Bronchial epithelial cell (primary cell): ENCODE data around the gene LAMC3. TPM values are rescaled to one million over a fixed set of nuclear protein-coding genes. Genes with fewer than 3 reads are reported as not detected.

ENCODE experiments used
- DNase-seq: peaks from one replicate; pipeline ENCODE4 v3.0.0-alpha.2; 2010; ENCODE audit warnings: low read depth
- FAIRE-seq: peaks from 2 replicates; lab custom pipeline; 2011; peaks lifted over from hg19 to GRCh38; lab: Jason Lieb, UNC
- H3K27me3 ChIP-seq: 2 replicates; pipeline ENCODE4 v1.5.1; 2011; ENCODE audit warnings: low read length; ENCODE audit not compliant: control insufficient read depth, insufficient read depth
- H3K36me3 ChIP-seq: 2 replicates; pipeline ENCODE4 v1.5.1; 2011; ENCODE audit warnings: low read length; ENCODE audit not compliant: control insufficient read depth, insufficient read depth
- H3K4me3 ChIP-seq: 2 replicates; pipeline ENCODE4 v1.5.1; 2011; ENCODE audit warnings: mild to moderate bottlenecking, low read depth, low read length, control low read depth
- total RNA-seq: library from RNA; depleted of rRNA; stranded (reverse); fragments of >200 nt; gene quantifications from 2 replicates; pipeline ENCODE4 v1.2.1, GENCODE V29; 2014
- TF ChIP-seq, protein P1 (sequence below): IDR thresholded peaks from 2 replicates; pipeline ENCODE4 v1.5.1; 2011; ENCODE audit warnings: mild to moderate bottlenecking, moderate library complexity, low read length, control low read depth, inconsistent platforms; ENCODE audit not compliant: insufficient read depth, severe bottlenecking

The LAMC3 gene
- total RNA-seq, 1 donor from 2014 or later, result not detected

- no peak for FAIRE-seq
- Histone ChIP-seq H3K4me3 (no peak overlapping the region), H3K27me3 (peaks cover 17% of the 10 kb centered on the region), H3K36me3 (no peaks in the 10 kb centered on the region)
- DNase-seq, result no peak
- TF ChIP-seq, protein P1, sequence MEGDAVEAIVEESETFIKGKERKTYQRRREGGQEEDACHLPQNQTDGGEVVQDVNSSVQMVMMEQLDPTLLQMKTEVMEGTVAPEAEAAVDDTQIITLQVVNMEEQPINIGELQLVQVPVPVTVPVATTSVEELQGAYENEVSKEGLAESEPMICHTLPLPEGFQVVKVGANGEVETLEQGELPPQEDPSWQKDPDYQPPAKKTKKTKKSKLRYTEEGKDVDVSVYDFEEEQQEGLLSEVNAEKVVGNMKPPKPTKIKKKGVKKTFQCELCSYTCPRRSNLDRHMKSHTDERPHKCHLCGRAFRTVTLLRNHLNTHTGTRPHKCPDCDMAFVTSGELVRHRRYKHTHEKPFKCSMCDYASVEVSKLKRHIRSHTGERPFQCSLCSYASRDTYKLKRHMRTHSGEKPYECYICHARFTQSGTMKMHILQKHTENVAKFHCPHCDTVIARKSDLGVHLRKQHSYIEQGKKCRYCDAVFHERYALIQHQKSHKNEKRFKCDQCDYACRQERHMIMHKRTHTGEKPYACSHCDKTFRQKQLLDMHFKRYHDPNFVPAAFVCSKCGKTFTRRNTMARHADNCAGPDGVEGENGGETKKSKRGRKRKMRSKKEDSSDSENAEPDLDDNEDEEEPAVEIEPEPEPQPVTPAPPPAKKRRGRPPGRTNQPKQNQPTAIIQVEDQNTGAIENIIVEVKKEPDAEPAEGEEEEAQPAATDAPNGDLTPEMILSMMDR, result no peak
Observed at GRCh38 chr9:130972277-130972956, 36.6 kb upstream of the LAMC3 start.

- H3K4me3 ChIP-seq, result no peak overlapping the region
- H3K36me3 ChIP-seq, result no peaks in the 10 kb centered on the region
- H3K27me3 ChIP-seq, result peaks cover 21% of the 10 kb centered on the region
- TF ChIP-seq, protein P1, result no peak
- FAIRE-seq, result no peak
- DNase-seq, result no peak
Observed at GRCh38 chr9:130972957-130973685, 35.9 kb upstream of the LAMC3 start.

GRCh38 chr9:130973686-130974281 is 35.2 kb upstream of the LAMC3 start:
- Histone ChIP-seq H3K4me3 (no peak overlapping the region), H3K27me3 (peaks cover 21% of the 10 kb centered on the region), H3K36me3 (no peaks in the 10 kb centered on the region)
- TF ChIP-seq, protein P1, result no peak
- DNase-seq (no peak), FAIRE-seq (no peak)

DNA sequence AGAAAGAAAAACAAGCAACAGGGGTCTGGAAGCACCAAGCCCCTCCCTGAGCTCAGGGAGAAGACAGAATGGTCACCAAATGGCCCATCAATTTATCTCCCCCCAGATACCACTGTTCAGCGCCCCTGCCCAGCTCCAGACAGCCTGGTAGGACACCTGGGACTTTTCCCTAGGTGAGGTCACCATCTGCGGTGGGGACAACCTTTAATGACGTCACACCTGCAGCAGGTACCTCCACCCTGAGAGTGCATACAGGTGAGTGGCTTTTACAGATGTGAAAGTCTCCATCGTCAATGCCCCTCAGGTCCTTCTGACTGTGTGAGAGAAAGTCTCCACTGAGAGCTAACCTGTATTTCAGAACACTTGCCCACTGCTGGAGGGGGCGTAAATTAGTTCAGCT is 34.3 kb upstream of the LAMC3 start:
- FAIRE-seq, result no peak
- Histone ChIP-seq H3K36me3 (no peaks in the 10 kb centered on the region), H3K4me3 (no peak overlapping the region), H3K27me3 (peaks cover 21% of the 10 kb centered on the region)
- DNase-seq, result no peak
- TF ChIP-seq, protein P1, result no peak

DNA sequence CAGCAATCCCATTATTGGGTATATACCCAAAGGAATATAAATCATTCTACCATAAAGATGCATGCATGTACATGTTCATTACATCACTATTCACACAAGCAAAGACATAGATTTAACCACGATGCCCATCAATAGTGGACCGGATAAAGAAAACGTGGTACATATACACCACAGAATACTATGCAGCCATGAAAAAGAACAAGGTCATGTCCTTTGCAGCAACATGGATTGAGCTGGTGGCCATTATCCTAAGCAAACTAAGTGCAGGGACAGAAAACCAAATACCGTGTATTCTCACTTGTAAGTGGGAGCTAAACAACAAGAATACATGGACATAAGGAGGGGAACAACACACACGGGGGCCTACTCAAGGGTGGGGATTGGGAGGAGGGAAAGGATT is 33.8 kb upstream of the LAMC3 start:
- H3K36me3 ChIP-seq, result no peaks in the 10 kb centered on the region
- H3K27me3 ChIP-seq, result peaks cover 24% of the 10 kb centered on the region
- DNase-seq (no peak), FAIRE-seq (no peak)
- no peak overlapping the region for H3K4me3 ChIP-seq
- TF ChIP-seq, protein P1, result no peak
